HG03378 (cell line): ENCODE measurements around the gene FGFBP1.
"Not testable (repeated sequence)": the region's sequence is repeated elsewhere in the genome, so short reads cannot be mapped to it uniquely, and the experiment has no call there.

ENCODE experiments used
- ATAC-seq: cut with Tn5 transposase; IDR thresholded peaks from one replicate; pipeline ENCODE4 v1.9.1; 2021; ENCODE audit warnings: mild to moderate bottlenecking, moderate library complexity; ENCODE audit not compliant: unreplicated experiment

Gene FGFBP1

DNA sequence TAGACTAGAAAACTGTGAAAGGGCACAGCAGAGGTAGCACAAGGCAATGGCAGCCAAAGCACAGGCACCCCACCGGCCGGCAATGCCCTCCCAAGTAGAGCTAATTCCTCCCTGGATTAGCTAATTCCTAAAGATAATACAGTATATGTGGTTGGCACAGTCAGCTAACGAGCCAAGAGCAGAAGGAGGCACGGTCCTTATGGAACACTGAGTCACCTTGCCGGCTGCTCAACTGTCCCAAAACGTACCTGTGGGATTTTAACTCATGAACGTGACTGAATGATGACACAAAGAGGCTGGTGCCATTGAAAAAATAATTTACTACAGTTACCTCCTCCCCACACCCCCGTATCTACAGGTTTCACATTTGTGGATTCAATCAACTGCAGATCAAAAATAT lies 9.1 kb upstream of the FGFBP1 start:
- ATAC-seq, result no peak

DNA sequence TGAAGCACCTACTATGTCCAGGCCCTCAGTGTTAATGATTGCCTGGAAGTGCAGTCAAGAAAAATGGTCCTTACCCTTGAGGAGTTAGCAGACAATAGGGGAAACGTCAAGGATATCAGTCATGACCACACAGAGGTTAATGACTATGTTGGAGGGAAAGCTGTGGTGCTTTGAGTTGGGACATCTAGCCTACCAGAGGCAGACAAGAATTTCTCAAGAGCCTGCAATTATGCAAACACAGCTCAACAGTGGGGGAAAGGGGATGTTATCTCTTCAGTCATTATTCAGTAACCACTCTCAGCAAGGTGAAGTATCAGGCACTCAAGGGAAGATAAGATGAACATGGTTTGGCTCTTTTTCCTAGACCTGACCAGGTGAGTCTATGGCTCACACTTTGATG lies 7.0 kb upstream of the FGFBP1 start:
- no peak for ATAC-seq

DNA sequence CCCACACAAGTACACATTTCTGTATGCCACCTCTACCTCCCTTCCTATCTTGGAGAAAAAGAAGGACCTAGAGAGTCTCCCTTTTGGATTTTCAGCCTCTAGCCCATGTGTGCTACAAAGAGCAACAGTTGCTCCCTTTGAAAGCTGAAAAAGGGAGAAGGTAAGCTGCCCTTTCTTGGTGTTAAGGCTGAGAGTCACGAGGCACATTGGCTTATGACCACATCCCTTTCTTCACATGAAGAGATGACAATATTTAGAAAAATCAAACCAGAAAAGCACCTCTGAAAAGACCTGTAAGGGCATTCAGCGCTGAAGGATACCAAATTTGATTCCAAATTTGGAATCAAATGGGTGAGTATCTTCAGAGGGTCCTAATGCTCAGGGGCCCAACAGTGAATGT lies 6.4 kb upstream of the FGFBP1 start:
- ATAC-seq, result no peak

DNA sequence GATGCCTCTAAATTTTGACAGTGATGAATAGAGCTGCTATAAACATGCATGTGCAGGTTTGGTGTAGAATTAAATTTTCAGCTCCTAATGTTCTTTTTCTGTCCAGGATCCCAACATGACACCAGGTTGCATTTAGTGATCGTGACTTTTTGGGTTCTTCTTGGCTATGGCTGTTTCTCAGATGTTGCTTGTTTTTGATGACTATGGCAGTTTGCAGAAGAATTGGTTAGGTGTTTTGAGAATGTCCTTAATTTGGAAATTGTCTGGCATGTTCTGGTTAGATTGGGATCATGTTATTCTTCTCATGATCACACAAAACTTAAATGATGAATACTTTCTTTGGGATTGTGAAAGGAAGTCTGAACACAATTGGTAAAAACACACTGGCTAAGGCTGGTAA lies 3.7 kb upstream of the FGFBP1 start:
- ATAC-seq, result no peak

DNA sequence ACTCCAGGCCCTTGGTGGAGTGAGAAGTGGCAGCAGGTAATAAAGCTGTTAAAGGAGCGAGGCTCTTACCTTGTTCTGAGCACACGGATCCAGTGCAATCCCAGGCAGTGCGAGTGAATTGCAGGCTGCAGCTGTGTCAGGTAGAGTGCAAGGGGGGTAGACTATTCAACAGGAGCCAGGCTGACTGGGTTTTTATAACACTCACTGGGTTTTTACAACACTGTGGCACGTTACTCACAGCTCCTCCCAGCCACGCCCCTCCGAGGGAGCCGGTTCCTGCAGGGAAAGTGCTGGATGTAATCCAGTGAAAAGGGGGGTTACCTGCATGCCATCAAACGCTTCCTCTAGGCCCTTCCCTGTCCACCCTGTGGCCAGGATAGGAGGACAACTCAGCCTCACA lies 358 bp downstream of the FGFBP1 start:
- no peak for ATAC-seq

DNA sequence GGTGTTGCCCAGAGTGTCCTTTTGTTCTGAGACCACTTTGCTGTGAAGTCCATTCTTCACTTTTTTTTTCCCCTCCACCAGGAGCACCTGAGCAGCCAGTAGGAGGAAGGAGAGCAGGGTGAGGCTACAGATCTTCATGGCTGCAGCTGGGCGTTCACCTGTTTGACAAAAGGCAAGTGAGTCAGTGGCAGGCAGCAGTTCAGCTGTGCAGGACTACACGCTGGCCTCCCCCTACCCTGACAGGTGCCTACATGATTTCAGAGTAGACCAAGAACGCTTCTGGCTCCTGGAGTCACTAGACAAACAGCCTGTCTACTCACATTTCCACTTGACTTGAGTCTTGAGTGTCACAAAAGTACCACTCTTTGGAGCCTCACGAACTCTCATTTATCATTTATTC lies 2.0 kb downstream of the FGFBP1 start:
- no peak for ATAC-seq

DNA sequence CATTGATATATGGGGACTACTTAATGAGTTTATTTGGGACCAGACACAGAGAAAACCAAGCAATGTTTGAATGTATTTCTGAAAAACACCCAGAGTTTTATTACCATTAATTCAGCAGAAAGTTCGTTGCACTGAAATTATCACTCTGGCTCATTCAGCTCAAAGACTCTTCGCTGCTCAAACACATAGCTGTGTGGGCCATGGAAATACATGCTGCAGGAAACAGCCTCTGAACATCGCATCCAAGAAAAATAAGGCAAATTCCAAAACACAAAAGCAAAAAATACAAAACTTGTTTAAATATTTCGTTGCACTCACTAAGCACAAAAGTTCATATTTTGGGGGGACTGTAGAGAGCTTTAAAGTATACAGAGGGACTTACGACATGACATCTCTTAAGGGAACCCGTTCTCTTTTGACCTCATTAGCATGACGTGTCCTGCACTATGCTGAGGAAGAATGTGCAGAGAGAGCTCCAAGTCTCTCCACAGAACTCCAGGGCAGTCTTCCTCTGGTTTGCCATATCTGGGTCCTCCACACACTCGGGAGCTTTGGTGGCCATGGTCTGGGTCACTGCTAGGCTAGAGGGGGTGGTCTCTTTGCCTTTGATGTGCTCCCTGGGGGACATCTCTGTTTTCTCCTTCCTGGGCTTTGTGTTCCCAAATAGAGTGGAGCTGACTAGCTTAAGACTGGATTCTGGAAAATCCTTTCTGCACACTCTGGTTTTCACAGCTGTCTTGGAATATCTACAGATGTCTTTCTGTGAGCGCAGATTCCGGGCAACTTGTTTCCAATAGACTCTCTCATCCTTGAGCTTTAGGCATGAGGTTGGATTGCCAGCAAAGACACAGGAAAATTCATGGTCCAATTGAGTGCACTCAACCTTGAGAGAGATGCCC lies 2.8 kb downstream of the FGFBP1 start:
- no peak for ATAC-seq

DNA sequence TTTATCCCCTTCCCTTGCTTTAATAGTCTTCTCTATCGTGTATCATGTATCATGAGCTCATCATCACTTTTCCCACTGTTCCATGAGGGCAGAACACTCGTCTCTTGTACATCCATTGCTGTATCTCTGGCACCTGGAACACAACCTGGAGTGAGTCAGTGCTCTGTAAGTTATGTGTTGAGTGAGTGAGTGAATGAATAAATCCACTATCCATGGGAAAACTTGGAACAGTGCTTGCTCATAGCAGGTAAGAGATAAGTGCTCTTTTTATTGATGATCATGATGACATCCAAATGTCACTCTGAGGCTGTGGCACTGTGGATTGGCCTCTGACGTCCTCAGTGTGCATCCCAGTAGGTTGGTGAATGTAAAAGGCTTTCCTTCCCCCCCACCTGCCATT lies 4.3 kb downstream of the FGFBP1 start:
- ATAC-seq, result no peak

DNA sequence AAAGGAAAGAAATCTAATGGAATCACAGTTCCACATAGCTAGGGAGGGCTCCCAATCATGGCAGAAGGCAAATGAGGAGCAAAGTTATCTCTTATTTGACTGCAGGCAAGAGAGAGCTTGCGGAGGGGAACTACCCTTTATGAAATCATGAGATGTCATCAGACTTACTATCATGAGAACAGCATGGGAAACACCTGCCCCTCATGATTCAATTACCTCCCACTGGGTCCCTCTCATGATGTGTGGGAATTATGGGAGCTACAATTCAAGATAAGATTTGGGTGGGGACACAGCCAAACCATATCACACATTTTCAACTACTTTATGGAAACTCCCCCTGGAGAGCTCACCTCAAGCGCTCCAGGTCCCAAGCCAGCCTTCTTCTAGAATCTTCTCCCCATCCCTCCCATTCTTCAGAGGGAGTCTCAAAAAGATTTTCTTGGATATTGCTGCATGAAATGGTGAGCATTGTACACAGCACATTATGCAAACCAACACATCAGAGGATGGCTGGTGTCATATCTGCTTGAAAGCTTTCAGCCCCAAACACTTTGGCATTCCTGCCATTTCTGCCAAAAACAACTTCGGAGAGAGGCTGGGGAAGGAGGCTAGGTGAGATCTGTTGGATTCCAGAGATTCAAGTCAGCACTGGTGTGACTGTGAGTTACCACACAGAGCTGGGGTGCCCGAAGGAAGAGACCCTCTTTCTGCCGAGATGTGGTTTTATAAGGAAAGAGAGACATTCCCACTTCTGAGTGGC lies 6.9 kb downstream of the FGFBP1 start:
- ATAC-seq, result no peak

DNA sequence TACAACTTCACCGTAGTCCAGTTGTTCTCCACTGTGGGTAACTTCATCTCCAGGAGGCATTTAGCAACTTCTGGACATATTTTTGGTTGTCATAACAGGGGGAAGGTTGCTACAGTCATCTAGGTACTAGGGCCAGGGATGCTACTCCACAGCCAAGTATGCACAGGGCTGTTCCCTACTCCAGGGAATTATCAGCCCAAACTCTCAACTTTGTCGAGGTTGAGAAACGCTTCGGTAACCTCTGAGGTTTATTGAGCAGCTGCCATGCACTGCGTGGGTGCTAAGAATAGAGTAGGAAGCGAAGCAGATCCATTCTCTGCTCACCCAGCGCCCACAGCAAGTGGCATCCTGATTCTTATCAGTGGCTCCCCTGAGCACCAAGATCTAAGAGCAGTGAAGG lies 8.2 kb downstream of the FGFBP1 start:
- ATAC-seq, result no peak

DNA sequence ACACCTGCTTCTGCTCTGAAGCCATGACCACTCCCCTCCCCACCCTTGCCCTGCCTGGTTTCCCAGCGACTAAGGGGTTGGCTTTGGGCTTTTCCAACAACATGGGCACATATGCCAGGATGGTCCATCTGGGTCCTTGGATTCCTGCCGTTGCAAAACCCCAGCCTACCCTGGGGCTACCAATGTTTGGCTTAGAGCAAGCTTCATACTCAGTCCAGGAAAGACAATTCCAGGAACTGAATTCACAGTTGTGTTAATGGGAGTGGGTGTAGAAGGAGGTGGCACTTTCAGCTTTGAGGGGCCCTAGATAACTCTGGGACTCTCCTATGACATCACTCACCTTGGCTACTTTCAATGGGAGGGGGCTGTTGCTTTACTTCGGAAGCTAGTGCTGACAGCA lies 9.0 kb downstream of the FGFBP1 start:
- ATAC-seq, result no peak

DNA sequence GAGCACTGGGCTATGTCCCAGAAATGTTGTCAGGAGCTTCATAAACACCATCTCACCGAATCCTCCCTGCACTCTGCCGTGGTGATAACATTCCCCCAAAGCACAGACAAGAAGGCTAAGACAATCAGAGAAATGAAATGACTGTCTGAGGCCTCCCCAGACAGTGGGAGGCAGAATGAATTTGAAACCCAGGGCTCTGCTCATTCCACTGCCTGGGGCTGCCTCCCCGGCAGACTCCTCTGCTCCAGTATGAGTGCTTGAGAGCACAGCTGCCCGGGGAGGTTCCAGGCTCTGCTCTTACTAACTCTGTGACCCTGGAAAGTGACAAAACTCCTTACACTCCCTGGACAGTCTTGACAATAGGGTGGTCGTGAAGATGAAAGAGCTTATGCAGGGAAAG lies 9.7 kb downstream of the FGFBP1 start:
- ATAC-seq, result no peak

DNA sequence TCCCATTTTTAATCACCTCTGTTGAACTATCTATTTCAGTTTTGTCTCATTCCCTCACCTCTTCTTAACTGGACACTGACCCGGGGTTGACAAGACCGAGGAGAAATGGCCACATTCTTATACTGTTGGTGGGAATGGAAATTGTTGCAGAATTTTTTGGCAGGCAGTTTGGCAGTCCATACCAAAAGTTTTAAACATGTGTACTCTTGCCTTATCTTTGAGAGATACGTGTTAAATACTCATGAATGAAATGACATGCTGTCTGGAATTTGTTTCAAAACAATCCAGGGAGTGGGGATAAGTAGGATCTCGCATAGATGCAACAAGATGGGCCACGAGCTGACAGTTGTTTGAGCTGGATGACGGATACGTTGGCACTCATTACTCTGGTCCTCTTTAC lies 12.1 kb downstream of the FGFBP1 start:
- ATAC-seq, result no peak

DNA sequence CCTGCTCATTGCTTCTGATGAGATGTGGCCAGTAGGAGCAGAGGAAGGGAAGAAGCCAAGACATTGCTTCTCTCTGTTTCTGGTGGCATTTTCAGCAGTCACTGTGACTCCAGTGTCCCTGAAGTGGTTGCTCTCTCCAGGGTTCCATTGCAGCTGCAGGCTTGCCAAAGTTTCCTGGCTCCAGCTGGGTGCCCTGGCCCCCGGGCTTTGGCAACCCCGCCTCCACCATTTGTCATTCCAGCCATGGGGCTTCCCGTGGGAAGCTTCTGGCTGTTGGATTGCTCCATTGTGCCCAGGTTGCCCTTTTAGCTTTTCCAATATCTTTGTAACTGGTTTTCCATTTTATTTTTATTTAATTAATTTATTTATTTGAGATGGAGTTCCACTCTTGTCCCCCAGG lies 12.7 kb downstream of the FGFBP1 start:
- ATAC-seq, result no peak

DNA sequence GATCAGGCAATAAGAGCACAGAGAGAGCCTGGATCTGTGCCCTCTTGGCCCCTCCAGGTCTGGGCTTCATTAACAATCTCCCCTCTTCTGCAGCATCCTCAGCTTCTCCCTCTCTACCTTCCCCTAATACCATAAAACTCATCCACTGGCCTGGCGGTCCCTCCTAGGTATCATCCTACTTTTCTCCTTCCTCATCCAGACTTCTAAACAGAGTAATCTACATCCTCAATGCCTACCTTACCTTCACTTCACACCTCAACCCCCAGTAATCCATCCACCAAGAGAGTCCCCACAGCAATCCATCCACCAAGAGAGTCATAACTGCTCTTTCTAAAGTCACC lies 17.0 kb downstream of the FGFBP1 start:
- ATAC-seq, result no peak

DNA sequence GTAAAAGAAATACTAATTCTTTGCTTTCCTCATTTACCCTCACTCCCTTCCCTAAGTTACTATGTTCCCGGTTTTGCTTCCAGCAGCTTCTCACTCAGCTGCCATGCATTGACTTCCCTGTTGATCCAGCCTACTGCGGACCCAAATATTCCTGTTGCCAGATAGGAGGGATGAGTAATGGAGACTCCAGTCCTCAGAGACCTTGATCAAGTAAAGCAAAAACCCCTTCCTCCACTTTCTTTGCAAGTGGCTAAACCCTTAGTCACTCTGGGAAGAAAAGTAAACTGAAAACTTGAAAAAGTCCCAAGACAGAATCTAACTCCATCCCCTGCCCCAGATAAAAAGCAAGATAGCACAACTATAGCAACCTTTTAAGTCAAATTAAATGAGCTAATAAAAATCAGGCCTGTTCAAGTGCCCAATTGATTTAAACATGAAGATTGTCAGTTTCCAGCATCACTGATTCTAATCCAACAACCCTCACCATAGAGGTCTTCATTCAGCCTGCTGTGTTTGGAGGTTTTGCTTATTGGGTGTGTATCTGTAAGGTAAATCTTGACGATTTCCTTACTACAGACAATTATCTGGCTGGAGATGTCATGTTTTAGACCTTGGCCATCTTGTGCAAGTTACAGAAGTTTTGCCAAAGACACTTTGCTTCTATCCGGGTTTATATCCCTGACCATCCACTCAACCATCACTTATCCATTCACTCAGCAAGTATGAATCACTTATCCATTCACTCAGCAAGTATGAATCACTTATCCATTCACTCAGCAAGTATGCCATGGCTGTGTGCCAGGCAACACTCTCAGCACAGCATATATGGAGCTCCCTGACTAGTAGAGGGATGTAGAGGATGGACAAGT lies 17.6 kb downstream of the FGFBP1 start:
- ATAC-seq, result no peak

DNA sequence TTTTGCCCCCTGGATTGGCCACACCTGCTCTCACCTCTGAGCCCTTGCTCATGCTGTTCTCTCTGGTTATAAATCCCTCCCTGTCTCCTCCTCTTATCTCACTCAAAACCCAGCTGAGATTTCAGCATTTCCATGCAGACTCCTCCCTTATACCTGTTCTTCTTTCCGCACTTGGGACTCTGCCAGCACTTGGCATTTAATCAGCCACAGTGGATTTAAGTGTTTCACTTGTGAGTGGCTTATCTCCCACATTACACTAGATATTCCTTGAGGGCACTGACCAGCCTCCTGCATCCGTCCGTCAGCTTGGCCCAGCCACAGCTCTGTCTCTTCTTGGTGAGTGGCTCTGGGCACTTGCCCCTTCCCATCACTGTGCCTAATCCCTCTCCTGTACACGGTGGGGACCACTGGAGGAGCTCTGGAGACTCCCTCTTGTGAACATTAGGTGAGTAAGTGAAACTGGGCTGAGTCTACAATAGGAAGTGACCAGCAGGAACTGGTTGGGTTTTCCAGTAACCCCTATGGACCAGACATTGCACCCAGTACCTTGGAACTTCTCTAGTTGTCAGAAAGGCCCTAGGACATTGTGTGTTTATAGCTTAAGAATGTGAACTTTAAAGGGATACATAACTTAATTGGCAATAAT lies 19.9 kb downstream of the FGFBP1 start:
- no peak for ATAC-seq

DNA sequence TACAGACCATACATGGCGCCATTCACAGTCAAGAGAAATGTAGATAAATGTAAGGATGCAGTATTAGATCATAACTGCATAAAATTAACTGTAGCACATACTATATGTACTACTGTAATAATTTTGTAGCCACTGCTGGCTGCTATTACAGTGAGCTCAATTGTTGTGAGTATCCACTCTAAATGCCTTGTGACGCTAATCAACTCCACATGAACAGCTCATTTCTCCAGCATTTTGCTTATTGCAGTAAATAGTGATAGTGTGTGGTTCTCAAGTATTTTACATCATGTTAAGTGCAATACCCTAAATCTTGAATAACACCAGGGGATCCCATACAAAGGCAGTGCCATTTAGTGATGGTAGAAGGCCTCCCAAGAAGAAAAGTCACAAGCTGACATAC lies 21.2 kb downstream of the FGFBP1 start:
- ATAC-seq, result no peak

DNA sequence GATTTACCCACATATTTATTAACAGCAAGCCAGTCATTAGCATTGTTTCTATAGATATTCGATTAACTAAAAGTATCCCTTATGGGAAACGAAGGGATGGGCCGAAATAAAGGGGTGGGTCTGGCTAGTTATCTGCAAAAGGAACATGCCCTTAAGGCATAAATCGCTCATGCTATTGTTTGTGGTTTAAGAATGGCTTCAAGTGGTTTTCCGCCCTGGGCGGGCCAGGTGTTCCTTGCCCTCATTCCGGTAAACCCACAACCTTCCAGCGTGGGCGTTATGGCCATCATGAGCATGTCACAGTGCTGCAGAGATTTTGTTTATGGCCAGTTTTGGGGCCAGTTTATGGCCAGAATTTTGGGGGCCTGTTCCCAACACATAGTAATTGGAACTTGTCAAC lies 22.2 kb downstream of the FGFBP1 start:
- not testable (repeated sequence) for ATAC-seq

DNA sequence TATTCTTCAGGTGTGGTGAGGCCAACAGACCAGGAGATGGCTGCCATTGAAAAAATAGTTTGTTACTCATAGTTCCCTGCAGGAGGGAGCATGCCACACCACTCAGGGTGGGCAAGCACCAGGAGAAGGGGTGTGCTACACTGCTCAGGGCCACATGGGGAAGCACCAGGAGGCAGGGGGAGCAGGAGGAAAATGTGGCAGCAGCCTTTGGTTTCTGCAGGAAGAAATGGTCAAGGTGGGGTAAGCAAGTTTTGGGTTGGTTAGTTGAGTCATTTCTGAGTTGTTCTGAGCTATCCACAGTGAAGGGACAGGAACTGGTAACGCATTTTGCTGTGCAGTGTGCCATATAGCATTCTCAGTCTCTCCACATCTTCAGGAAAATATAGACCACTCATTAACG lies 23.8 kb downstream of the FGFBP1 start:
- no peak for ATAC-seq

DNA sequence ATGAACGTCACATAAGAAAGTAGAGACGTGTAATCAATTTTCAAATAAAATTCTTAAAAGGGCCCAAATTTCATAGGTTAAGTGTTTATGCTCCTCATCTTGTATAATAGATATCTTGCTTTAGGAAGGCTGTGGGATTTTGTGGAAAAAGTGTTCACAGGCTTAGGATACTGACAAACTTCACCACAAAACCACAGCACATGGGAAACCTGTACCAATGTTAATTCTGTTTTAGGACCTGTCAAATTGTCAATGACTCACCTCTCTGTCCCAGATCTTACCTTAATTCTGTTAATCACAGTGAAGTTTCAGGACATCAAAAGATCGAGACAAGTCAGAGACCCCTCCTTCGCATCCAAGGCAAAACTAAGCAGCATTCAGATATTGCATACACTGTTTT lies 24.2 kb downstream of the FGFBP1 start:
- ATAC-seq, result no peak
